ENCODE results near the gene NUP93.

- TF ChIP-seq POLR2AphosphoS5 (IDR thresholded peaks at IDR 0.05) (no peak), RAD21 (conservative IDR thresholded peaks at IDR 0.05) (no peak), EZH2 (IDR thresholded peaks at IDR 0.05; ENCODE audit: borderline replicate concordance, insufficient read depth, low read length, poor library complexity, severe bottlenecking) (no peak)
- TF ChIP-seq, protein P1, sequence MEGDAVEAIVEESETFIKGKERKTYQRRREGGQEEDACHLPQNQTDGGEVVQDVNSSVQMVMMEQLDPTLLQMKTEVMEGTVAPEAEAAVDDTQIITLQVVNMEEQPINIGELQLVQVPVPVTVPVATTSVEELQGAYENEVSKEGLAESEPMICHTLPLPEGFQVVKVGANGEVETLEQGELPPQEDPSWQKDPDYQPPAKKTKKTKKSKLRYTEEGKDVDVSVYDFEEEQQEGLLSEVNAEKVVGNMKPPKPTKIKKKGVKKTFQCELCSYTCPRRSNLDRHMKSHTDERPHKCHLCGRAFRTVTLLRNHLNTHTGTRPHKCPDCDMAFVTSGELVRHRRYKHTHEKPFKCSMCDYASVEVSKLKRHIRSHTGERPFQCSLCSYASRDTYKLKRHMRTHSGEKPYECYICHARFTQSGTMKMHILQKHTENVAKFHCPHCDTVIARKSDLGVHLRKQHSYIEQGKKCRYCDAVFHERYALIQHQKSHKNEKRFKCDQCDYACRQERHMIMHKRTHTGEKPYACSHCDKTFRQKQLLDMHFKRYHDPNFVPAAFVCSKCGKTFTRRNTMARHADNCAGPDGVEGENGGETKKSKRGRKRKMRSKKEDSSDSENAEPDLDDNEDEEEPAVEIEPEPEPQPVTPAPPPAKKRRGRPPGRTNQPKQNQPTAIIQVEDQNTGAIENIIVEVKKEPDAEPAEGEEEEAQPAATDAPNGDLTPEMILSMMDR (IDR thresholded peaks at IDR 0.05; ENCODE audit: poor library complexity, severe bottlenecking), result no peak
Measured at GRCh38 chr16:56815721-56816120, 85.8 kb downstream of the NUP93 start.
